GM19043 (cell line): Measurements from ENCODE around the gene AMBP.

ENCODE experiments used
- ATAC-seq: cut with Tn5 transposase; IDR thresholded peaks from one replicate; pipeline ENCODE4 v1.9.1; 2021; ENCODE audit warnings: low read depth; ENCODE audit not compliant: unreplicated experiment

AMBP gene

GRCh38 chr9:114077162-114077837 is 800 bp downstream of the AMBP start:
- no peak for ATAC-seq

- no peak for ATAC-seq
These were observed 1.6 kb downstream of the AMBP start for GRCh38 chr9:114076237-114077161.

- ATAC-seq, result no peak
These were observed 2.5 kb downstream of the AMBP start for GRCh38 chr9:114075602-114076001.

GRCh38 chr9:114072184-114073140 is 5.6 kb downstream of the AMBP start:
- no peak for ATAC-seq

GRCh38 chr9:114071197-114071795 is 6.8 kb downstream of the AMBP start:
- no peak for ATAC-seq

GRCh38 chr9:114070188-114071103 is 7.7 kb downstream of the AMBP start:
- ATAC-seq, result no peak

- ATAC-seq, result no peak
These were observed 8.5 kb downstream of the AMBP start for GRCh38 chr9:114069476-114070187.

GRCh38 chr9:114065304-114065703 is 12.8 kb downstream of the AMBP start:
- ATAC-seq, result no peak

- ATAC-seq, result no peak
These were observed 16.1 kb downstream of the AMBP start for GRCh38 chr9:114061830-114062474.

GRCh38 chr9:114061292-114061691 is 16.8 kb downstream of the AMBP start:
- no peak for ATAC-seq

GRCh38 chr9:114060711-114061110 is 17.4 kb downstream of the AMBP start:
- no peak for ATAC-seq

- ATAC-seq, result no peak
These were observed 18.0 kb downstream of the AMBP start for GRCh38 chr9:114060070-114060469.

GRCh38 chr9:114059047-114059803 is 18.9 kb downstream of the AMBP start:
- ATAC-seq, result no peak

GRCh38 chr9:114058688-114059046 is 19.4 kb downstream of the AMBP start:
- ATAC-seq, result no peak

- ATAC-seq, result no peak
These were observed 20.8 kb downstream of the AMBP start for GRCh38 chr9:114057161-114057885.

GRCh38 chr9:114056527-114056926 is 21.6 kb downstream of the AMBP start:
- ATAC-seq, result no peak

- ATAC-seq, result no peak
These were observed 22.2 kb downstream of the AMBP start for GRCh38 chr9:114055894-114056293.
